HTERT RPE-1 (cell line): ENCODE results near the gene TCHP.
"Not testable (repeated sequence)": the region's sequence is repeated elsewhere in the genome, so short reads cannot be mapped to it uniquely, and the experiment has no call there.

Experiments used
- in situ Hi-C: fragments of 300-500 bp; cut with MboI; formaldehyde crosslinking; loops from 4 replicates; pipeline ENCODE4 v1.14.3; 2020; ENCODE audit warnings: low sequenced_read_pairs

TCHP gene

DNA sequence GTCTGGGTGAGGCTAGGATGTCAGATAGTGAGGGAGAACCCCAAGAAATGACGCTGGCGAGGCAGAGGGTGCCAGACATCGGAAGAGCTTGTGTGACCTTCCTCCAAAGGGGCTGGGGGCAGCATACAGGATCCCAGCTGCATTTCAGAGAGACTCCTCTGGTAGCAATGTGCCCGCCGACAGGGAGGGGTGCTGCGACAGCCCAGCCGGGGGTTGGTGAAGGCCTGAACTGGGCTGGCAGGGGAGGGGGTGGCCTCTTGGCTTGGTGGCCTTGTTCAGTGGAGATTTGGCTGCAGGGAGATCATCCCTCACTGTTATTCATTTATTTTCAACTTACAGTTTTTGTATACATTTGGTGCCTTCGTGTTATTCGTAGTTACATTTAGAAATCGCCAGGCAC is 5.2 kb downstream of the TCHP start:
- in situ Hi-C loops: no loop called here

DNA sequence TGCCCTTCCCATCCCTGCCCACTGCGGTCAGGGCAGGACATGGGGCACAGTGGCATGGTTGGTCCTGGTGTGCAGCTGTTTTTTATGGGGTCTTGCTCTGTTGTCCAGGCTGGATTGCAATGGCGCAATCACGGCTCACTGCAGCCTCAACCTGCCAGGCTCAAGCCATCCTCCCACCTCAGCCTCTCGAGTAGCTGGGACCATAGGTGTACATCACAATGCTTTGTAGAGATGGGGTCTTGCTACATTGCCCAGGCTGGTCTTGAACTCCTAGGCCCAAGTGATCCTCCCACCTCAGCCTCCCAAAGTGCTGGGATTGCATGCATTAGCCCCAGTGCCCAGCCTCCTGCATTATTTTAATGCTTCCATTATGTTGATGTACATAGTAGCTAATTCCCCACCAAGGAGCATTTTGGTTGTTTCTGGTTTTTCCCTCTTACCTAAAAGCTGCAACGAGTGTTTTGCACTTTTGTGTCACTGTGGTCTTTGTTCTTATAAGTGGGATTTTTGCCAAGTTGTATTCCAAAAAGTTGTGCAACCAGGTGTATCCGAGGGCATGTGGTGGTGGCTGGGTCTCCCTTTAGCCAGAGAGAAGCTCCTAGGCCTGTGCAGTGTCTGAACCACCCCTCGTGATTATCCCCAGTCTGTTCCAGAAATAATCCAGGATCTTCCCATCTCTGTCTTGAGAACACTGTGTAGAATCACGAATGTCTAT is 10.3 kb downstream of the TCHP start:
- in situ Hi-C loops: no loop called here

DNA sequence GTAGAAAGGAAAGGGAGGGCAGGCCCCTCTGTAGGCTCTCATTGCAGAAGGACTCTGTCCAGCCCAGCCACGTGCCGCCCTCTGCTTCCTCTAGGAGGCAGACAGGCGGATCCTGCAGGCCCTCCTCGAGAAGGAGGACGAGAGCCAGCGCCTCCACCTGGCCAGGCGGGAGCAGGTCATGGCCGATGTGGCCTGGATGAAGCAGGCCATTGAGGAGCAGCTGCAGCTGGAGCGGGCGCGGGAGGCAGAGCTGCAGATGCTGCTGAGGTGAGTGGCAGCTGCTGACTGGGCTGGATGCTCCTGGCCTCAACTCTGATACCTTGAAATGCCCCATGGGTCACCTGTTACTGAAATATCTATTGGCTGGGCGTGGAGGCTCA is 10.9 kb downstream of the TCHP start:
- in situ Hi-C loops: no loop called here

DNA sequence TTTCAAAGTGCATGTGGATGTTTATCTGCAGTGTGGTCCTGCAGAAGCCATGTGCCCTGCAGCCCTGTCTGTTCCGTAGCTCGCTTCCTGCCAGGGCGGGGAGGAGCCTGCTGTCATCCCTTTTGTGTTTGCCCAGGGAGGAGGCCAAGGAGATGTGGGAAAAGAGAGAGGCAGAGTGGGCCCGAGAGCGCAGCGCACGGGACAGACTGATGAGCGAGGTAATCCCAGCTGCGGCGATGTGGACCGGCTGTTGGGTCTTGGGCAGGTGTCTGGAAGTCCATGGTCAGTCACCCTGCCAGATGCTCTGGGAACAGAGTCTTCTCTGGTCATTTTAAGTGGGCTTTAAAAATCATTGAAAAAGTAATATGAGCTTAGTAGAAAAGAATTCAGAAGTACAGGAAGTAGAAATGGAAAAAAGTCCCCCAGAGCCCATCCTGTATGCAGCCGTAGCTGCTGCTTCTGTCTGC is 12.8 kb downstream of the TCHP start:
- in situ Hi-C loops: no loop called here

DNA sequence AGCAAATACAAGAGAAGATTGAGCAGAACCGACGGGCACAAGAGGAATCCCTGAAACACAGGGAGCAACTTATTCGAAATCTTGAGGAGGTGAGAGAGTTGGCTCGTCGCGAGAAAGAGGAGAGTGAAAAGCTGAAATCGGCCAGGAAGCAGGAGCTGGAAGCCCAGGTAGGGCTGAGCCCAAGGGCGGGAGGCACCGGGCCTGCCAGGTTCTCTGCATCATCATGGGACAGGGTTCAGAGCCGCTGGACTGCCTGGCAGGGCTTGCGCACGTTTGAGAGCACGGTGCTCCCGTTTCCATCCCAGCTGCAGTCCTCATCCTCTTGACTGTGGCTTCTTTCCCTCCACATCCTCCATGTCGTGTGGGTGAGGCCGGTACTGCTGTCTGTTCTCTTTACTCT is 14.4 kb downstream of the TCHP start:
- in situ Hi-C loops: no loop called here

DNA sequence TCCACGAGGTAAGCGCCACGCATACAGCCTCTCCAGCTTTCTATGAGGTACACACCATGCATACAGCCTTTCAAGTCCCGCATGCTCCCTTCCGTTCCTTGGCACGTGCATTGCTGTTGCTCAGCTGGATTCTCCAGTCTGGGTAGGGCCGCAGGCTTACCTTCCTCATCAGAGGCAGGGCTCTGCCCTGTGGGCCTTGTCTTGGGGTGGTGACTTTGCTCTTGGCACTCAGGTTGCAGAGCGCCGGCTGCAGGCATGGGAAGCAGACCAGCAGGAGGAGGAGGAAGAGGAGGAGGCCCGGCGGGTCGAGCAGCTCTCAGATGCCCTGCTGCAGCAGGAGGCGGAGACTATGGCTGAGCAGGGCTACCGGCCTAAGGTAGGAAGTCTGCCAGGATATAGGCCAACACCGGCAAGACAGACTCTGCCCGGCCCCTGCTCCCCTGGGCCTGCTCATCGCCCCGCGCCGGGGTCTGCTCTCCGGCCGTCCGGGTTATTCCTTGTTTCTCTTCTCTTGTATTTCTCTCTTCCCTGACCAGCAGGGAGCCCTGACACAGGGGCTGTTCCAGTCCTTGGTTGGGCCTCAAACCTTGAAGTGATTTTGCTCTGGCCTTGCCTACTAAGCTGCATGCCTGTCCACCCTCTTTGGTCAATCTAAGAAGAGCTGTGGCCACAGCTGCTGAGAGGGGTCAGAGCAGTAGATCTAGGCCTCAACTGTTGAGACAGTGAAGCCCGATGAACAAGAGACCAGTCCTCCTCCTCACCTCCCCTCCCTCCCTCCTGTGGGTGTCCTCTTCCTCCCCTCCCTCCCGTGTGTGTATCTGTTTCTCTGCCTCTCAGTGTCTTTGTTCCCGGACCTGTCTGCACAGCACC is 15.3 kb downstream of the TCHP start:
- in situ Hi-C loops: no loop called here

DNA sequence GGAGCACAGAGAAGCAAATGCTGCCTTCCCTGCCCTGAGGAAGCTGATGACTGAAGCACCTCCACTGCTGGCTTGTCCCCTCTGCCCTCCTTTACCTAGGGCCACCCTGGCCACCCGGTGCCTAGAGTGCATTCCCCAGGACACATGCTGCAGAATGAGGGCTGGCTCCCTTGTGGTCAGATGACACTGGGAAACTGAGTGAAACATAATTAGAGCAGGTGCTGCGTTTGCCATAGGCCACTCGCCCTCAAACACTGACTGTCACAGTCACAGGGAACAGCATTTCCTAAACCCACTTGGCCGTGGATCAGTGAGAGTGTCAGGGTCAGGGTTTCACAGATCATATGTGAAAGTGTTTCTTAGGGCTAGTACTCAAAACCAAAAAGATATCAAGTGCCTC is 16.0 kb downstream of the TCHP start:
- in situ Hi-C loops: no loop called here

DNA sequence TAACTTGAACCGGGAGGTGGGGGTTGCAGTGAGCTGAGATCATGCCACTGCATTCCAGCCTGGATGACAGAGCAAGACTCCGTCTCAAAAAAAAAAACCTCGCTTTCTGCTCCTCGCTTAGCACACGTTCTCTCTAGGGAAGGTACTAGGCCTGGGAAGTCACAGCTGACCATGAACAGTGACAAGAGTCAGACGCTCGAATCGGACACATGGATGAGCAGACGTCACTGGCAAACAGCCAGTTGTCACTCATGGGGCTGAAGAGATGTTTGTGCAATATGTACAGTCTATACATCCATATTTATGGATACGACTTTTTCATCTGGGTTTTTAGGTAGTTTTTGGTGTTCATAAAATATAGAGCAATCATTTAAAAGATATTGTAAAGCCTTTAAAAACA is 19.4 kb downstream of the TCHP start:
- in situ Hi-C loops: no loop called here

DNA sequence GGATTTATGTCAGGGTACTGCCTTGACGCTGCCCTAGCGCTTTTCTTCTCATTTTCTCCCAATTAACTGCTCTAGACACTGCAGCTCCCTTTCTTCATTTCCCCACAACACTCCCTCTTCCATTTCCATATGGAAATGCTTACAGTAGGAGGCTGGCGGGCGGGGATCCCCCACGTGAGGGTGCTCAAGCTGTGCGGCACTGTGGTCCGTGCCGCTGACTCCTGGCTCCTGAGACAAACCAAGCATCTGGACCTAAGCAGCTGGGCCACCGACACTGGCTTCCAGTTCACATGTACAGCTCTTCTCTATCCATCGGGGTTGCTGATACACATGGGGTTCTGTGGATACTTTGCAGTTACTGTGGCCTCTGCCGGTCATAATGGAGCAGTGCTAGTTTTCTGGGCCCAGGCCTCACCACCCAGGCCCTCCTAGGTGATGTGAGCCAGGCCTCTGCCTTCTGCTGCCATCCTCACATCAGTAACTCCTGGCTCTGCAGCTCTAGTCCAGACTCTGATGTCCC is 20.2 kb downstream of the TCHP start:
- in situ Hi-C loops: no loop called here

DNA sequence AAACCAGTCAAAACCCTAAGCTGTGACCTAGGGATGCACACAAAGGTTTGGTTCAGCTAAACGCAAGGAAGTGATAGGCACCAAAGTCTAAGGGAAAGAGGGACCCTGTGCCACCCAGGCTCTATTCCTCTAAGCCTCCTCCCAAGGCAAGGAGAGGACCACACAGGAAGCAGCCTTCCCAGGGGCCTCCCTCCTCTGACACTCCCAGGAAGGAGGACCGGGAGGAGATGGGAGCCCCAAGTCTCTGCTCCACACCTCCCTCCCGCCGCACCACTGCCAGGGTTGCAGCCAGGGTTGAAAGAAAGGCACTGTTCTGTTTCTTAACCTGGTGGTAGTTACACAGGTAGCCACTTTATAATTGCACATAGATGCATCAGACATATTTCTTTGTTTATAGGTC is 21.9 kb downstream of the TCHP start:
- in situ Hi-C loops: no loop called here

DNA sequence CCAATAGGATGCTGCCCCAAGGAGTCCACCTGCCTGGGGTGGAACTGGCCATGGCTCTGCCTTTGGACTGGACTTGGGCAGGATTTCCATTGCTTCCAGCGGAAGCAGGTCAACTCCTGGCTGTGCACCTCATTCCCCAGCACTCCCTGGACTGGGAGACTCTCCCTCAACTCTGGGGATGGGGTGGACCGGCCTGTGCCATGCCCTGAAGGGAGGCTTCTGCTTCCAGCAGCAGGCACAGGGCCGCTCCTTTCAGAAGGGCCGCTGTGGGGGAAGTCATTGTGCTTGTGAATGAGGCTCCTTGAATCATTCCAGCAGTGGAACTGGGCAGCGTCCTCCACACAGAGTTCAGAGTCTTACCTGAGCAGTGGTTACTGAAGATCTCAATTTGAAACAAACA is 23.0 kb downstream of the TCHP start:
- in situ Hi-C loops: no loop called here

DNA sequence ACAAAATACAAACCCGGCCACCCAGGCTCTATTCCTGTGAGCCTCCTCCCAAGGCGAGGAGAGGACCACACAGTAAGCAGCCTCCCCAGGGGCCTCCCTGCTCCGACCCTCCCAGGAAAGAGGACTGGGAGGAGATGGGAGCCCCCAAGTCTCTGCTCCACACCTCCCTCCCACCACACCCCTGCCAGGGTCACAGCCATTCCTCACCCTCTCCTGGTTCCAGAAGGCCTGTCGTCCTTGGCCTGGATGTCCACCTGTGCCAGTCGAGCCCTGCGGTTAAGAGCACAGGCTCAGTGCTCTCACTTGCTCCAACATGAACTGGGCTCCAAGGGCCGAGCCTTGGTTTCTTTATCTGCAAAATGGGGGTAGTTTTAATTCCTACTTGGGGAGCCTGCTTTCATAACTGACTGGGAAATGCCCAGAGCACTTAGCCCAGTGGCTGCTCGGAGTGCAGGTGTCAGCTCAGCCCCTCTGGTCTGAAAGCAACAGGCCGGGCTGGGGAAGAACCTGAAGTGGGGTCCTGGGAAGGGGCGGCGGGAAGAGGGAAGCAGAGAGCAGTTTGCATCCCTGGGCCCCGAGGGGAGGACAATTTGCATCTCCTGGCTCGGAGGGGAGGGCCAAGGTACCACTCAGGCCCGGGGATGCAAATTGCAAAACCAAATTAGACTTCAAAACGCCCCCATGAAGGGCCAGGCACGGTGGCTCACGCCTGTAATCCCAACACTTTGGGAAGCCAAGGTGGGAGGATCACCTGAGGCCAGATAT is 23.6 kb downstream of the TCHP start:
- in situ Hi-C loops: no loop called here

DNA sequence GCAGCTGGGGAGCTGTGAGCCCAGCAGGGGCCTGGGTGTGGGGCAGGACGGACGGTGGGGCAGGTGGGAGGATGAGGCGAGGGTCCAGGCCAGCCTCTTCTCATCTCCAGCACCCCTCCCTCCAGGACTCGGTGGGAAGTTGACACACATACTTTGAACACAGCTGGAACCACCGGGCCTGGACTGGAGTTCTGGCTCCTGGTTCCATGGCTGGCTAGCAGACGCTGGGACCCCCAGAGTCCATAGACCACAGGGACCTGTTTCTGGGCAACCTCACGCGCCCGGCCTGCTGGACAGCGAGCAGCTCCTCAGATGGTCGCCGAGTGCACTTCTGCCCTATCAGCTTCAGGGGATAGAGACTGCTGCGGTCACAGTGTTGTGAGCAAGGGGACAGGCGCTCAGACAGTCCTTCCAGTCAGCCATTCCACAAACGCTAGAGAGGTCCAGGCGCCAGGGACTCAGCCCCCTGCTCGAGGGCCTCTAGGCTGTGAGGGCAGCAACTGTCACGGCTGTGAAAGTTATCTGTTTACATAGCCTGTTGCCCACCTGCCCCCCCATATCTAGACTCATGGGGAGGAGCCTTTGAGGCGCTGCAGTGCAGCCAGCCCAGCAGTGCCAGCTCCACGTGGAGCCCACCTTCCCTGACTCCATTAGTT is 25.2 kb downstream of the TCHP start:
- in situ Hi-C loops: no loop called here

DNA sequence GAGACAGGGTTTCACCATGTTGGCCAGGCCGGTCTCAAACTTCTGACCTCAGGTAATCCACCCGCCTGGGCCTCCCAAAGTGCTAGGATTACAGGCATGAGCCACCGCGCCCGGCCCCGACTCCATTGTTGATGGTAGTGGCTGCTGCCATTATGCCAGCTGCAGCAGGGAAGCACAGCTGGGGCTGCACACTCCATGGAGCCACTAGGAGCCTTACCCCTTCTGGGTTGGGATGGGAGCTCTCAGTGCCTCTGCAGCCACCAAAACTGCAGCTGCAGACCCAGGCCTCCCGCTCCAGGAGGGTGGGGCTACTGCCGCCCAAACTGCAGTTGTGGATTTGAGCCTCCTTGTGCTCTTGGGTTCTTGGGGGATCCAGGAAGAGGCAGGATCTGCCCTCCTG is 25.9 kb downstream of the TCHP start:
- in situ Hi-C loops: no loop called here

DNA sequence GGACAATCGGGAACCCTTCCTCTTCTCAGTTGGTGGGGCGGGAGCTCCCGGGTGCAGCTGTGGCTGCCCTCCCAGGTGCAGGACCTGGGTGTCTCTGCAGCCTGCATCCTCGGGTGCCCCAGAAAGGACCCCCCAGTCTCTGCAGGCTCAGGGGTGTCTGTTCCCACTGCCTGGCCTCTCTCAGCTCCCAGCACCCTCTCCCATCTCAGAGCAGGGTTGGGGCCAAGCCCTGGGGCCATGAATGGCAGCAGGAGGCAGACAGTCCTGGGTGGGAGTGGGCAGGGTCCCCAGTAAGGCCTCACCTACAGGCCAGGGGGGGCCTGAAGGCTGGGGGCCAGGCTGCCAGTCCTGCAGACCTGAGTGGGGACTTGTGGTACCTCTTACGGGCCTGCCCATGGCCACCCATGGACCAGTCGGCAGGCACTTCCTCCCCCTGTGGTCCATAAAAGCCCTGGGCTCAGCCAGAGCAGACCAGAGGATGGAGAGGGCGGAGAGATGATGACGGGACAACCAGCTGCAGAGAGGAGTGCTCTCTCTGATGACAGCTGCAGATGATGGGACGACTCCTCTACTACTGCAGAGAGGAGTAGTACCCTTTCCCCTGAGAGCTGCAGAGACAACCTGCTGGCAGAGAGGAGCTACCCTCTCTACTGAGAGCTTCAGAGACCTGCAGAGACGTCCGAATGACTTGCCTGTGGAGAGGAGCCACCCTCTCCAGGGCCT is 26.6 kb downstream of the TCHP start:
- in situ Hi-C loops: no loop called here

DNA sequence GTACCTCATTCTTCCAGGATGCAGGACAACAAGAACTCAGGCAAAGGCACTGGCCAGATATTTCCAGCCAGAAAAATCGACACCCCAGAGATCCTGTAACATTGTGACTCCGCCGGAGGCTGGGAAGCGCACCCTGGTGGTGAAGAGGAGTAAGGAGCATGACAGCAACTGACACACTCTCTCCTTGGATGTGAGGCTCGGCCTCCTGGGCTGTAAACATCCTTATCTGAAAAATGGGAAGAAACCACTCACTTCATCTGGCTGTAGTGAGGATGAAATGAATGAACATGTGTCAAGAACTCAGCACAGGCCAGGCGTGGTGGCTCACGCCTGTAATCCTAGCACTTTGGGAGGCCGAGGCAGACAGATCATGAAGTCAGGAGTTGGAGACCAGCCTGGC is 27.5 kb downstream of the TCHP start:
- in situ Hi-C loops: no loop called here

DNA sequence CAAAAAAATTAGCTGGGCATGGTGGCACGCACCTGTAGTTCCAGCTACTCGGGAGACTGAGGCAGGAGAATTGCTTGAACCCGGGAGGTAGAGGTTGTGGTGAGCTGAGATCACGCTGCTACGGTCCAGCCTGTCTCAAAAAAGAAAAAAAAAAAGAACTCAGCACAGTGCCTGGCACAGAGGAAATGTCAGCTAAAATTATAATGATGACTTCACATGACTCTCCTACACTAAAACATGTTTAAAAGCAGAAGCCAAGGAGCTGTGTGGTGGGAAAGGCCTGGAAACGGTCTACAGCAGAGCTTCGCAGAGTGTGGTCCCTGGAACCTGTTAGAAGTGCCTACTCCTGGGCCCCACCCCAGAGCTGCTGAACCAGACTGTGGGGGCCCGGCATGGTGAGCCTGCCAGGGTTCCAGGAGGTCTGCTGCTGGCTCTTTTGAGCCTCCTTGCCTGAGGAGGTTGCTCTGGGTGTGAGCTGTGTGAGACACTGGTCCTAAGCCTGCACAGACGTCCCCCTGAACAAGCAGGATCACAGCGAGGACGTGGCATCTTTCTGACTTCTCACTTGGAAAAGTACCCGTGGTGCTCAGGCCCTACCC is 28.1 kb downstream of the TCHP start:
- in situ Hi-C loops: no loop called here

DNA sequence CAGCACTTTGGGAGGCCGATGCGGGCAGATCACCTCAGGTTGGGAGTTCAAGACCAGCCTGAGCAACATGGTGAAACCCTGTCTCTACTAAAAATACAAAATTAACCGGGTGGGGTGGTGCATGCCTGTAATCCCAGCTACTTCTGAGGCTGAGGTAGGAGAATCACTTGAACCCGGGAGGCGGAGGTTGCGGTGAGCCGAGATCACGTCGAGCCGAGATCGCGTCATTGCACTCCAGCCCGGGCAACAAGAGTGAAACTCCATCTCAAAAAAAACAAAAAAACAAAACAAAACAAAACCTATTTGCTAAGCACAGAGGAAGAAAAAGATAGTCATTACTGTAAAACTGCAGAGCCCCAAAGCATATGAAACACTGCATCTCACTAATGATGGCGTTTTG is 29.3 kb downstream of the TCHP start:
- in situ Hi-C loops: not testable (repeated sequence)

DNA sequence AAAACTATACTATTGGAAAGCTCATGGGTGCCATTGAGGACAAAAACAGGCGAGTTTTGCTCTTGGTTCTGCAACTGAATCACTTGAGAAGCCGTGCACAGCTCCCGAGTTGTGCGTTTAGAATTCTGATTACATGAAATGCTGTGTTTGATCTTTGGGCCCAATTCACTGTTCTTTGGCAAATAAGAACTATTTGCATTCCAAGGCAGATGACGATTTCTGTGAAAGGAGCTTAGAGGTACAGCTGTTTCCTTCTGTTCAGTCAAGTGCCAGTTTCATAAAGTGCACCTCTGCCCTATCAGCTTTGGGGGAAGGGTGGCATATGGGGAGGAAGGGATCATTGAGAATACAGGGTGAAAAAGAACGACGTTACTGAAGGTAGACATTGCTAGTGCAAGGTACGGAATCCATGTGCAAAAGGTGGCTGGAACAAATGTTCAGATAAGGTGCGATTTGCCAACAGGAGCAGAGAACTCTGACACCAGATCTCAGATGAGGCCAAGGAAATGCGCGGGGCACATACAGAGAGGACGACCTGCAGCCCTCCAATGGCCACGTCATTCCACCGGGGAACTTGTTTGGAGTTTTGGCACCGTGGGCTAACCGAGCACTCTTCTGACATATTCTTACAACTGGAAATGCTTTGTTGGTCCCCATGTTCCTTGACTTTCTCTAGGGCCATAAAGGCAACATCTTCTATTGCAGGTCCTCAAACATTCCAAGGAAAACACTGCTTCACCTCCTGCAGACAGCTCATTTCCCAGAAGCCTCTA is 30.1 kb downstream of the TCHP start:
- in situ Hi-C loops: no loop called here
